Measurements from ENCODE around the gene ZNF438. TPM values are rescaled to one million over a fixed set of nuclear protein-coding genes. Genes with fewer than 3 reads are reported as not detected.
"Not testable (repeated sequence)": the region's sequence is repeated elsewhere in the genome, so short reads cannot be mapped to it uniquely, and the experiment has no call there.

The ZNF438 gene
- total and polyA plus RNA-seq, 7 donors: 3.9 to 18.9 (median 11.9) TPM

- intact Hi-C loops (cut with DNase I): no loop called here
- Histone ChIP-seq H3K27me3 (no peaks in the 10 kb centered on the region), H3K27ac (peak overlapping the region; percentile 25 to 65 (median 54)), H3K36me3 (no peaks in the 10 kb centered on the region), H3K4me3 (no peak overlapping the region), H3K9me3 (no peaks in the 10 kb centered on the region), H3K4me1 (peaks cover 0 to 13% (median 11%) of the 10 kb centered on the region in 4 donors)
- TF ChIP-seq POLR2AphosphoS5 (IDR thresholded peaks at IDR 0.05) (peak in 2 of 4 donors; percentile 28 to 39), CTCF (IDR thresholded peaks at IDR 0.05) (no peak), EP300 (IDR thresholded peaks at IDR 0.05) (no peak)
- WGBS, 2 donors: 63 to 66% methylated on average over 2 of the region's 2 CpGs
- DNase-seq: peak; percentile 78
Measured at GRCh38 chr10:31064348-31064747, 32.7 kb upstream of the ZNF438 start.

- H3K4me1 ChIP-seq: peaks cover 0 to 13% (median 11%) of the 10 kb centered on the region in 4 donors
- H3K27me3 ChIP-seq: no peaks in the 10 kb centered on the region
- intact Hi-C loops (cut with DNase I): no loop called here
- no peaks in the 10 kb centered on the region for H3K36me3 ChIP-seq
- no peak for DNase-seq
- TF ChIP-seq EP300 (IDR thresholded peaks at IDR 0.05) (no peak), POLR2A (IDR thresholded peaks at IDR 0.05) (no peak), CTCF (IDR thresholded peaks at IDR 0.05) (no peak), POLR2AphosphoS5 (IDR thresholded peaks at IDR 0.05) (no peak)
- H3K4me3 ChIP-seq: no peak overlapping the region
- 75 to 80% methylated on average over 6 of the region's 6 CpGs for WGBS, 2 donors
- H3K9me3 ChIP-seq: no peaks in the 10 kb centered on the region
- peak overlapping the region; percentile 25 to 65 (median 54) for H3K27ac ChIP-seq
Measured at GRCh38 chr10:31063841-31064240, 32.2 kb upstream of the ZNF438 start.

- WGBS, 2 donors: 50 to 76% methylated on average over 6 of the region's 6 CpGs
- H3K36me3 ChIP-seq: no peaks in the 10 kb centered on the region
- no peaks in the 10 kb centered on the region for H3K9me3 ChIP-seq
- no peaks in the 10 kb centered on the region for H3K27me3 ChIP-seq
- intact Hi-C loops (cut with DNase I): no loop called here
- TF ChIP-seq POLR2A (IDR thresholded peaks at IDR 0.05): no peak
- peak in 1 of 4 donors; percentile 22 for TF ChIP-seq POLR2AphosphoS5 (IDR thresholded peaks at IDR 0.05)
- no peak for DNase-seq
- H3K4me3 ChIP-seq: no peak overlapping the region
- H3K4me1 ChIP-seq: peaks cover 0 to 13% (median 11%) of the 10 kb centered on the region in 4 donors
- peak overlapping the region in 2 of 4 donors; percentile 40 to 42 for H3K27ac ChIP-seq
Measured at GRCh38 chr10:31062856-31063255, 31.2 kb upstream of the ZNF438 start.

- WGBS, 2 donors: 86 to 94% methylated on average over 9 of the region's 9 CpGs
- Histone ChIP-seq H3K27ac (no peak overlapping the region), H3K36me3 (no peaks in the 10 kb centered on the region), H3K27me3 (no peaks in the 10 kb centered on the region), H3K4me3 (no peak overlapping the region), H3K9me3 (no peaks in the 10 kb centered on the region), H3K4me1 (peaks cover 0 to 13% (median 11%) of the 10 kb centered on the region in 4 donors)
- DNase-seq: no peak
- TF ChIP-seq EP300 (IDR thresholded peaks at IDR 0.05): no peak
- TF ChIP-seq POLR2AphosphoS5 (IDR thresholded peaks at IDR 0.05): no peak
- TF ChIP-seq POLR2A (IDR thresholded peaks at IDR 0.05): no peak
- intact Hi-C loops (cut with DNase I): no loop called here
Measured at GRCh38 chr10:31061941-31062340, 30.3 kb upstream of the ZNF438 start.

GRCh38 chr10:31058795-31059703, 27.4 kb upstream of the ZNF438 start:
- whole genome bisulfite sequencing, 2 donors: 62 to 78% methylated on average over 2 of the region's 2 CpGs
- H3K27ac ChIP-seq: no peak overlapping the region
- TF ChIP-seq POLR2A (IDR thresholded peaks at IDR 0.05) (no peak), EP300 (IDR thresholded peaks at IDR 0.05) (no peak), POLR2AphosphoS5 (IDR thresholded peaks at IDR 0.05) (no peak), CTCF (IDR thresholded peaks at IDR 0.05) (no peak)

GRCh38 chr10:31056678-31057077, 25.0 kb upstream of the ZNF438 start:
- intact Hi-C loops (cut with DNase I); DNase-seq; H3K9me3 ChIP-seq; H3K4me3 ChIP-seq; H3K36me3 ChIP-seq; H3K27ac ChIP-seq; H3K4me1 ChIP-seq; H3K27me3 ChIP-seq: not testable (repeated sequence)
- 69 to 81% methylated on average over 8 of the region's 8 CpGs for WGBS, 2 donors

More at GRCh38 chr10:31058795-31059703, 27.4 kb upstream of the ZNF438 start:
- H3K36me3 ChIP-seq: no peaks in the 10 kb centered on the region
- no peak overlapping the region for H3K4me3 ChIP-seq
- H3K9me3 ChIP-seq: no peaks in the 10 kb centered on the region
- no peak for DNase-seq
- no peaks in the 10 kb centered on the region for H3K27me3 ChIP-seq
- intact Hi-C loops (cut with DNase I): no loop called here
- H3K4me1 ChIP-seq: peaks cover 0 to 5% (median 4%) of the 10 kb centered on the region in 4 donors

All from sigmoid colon (tissue), 7 donors.